Lower leg skin (tissue), 4 donors: ENCODE data around the gene FLNB. TPM values are rescaled to one million over a fixed set of nuclear protein-coding genes. Genes with fewer than 3 reads are reported as not detected.

Experiments used
- DNase-seq, 2 donors: peaks; one replicate each; pipeline ENCODE4 v3.0.0-alpha.2; 2019; ENCODE audit warnings: low spot score in 2 of 2
- H3K4me3 ChIP-seq: fragments of 200-600 bp; sonication (generic); 2 replicates; pipeline ENCODE4 v1.5.1; 2017; ENCODE audit warnings: mild to moderate bottlenecking, low read depth; ENCODE audit not compliant: poor library complexity, severe bottlenecking
- POLR2A ChIP-seq, 2 donors: fragments of 450-650 bp; IDR thresholded peaks; one replicate each; pipeline ENCODE4 v1.6.1; 2016 to 2017; ENCODE audit warnings: antibody characterized with exemption in 2 of 2, mild to moderate bottlenecking in 1 of 2, moderate library complexity in 1 of 2
- WGBS, 2 donors: methylation state at CpG; one replicate each; pipeline ENCODE4 v1.1.5; 2018; 5-methylcytosine and 5-hydroxymethylcytosine counted together
- intact Hi-C: fragments of 100-400 bp; cut with DNase I; formaldehyde crosslinking; loops from one replicate; pipeline ENCODE4 v1.15.0; 2023; ENCODE audit warnings: low total_unique reads
- total RNA-seq, 4 donors: library from RNA; depleted of rRNA; stranded (reverse); fragments of >200 nt; gene quantifications; one replicate each; pipeline ENCODE4 v1.1.0, GENCODE V29; 2016
- TF ChIP-seq, protein P1 (sequence below), 3 donors: fragments of 450-650 bp; IDR thresholded peaks; one replicate each; pipeline ENCODE4 v1.5.1; 2016; ENCODE audit warnings: antibody characterized with exemption in 3 of 3, mild to moderate bottlenecking in 3 of 3, moderate library complexity in 2 of 3

FLNB gene
- total RNA-seq, 4 donors from 2014 or later = 108 to 155 (median 128) TPM

DNA sequence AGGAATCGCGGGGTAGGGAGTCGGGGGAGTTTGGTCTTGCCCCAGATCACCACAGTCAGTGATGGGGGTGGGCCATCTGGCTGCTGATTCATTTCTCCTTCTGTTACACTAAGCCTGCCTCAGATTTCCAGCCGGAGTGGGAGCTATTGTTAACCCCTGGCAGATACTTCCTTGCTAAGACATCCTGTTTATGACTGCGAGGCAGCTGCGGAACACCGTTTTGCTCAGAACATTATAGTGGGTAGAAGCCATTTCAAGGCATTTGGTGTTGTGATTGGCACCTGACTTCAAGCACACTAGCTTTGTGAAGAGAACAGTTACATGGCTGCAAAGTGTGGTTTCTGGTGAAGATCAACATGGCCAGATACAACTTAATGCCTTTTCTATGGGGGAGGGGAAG is 73.8 kb downstream of the FLNB start:
- TF ChIP-seq, protein P1, sequence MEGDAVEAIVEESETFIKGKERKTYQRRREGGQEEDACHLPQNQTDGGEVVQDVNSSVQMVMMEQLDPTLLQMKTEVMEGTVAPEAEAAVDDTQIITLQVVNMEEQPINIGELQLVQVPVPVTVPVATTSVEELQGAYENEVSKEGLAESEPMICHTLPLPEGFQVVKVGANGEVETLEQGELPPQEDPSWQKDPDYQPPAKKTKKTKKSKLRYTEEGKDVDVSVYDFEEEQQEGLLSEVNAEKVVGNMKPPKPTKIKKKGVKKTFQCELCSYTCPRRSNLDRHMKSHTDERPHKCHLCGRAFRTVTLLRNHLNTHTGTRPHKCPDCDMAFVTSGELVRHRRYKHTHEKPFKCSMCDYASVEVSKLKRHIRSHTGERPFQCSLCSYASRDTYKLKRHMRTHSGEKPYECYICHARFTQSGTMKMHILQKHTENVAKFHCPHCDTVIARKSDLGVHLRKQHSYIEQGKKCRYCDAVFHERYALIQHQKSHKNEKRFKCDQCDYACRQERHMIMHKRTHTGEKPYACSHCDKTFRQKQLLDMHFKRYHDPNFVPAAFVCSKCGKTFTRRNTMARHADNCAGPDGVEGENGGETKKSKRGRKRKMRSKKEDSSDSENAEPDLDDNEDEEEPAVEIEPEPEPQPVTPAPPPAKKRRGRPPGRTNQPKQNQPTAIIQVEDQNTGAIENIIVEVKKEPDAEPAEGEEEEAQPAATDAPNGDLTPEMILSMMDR (IDR thresholded peaks at IDR 0.05) = no peak
- TF ChIP-seq POLR2A (IDR thresholded peaks at IDR 0.05) = no peak
- DNase-seq = no peak
- intact Hi-C loops = no loop called here
- WGBS, 2 donors = 68 to 72% methylated on average over 7 of the region's 7 CpGs
- H3K4me3 ChIP-seq = no peak overlapping the region

DNA sequence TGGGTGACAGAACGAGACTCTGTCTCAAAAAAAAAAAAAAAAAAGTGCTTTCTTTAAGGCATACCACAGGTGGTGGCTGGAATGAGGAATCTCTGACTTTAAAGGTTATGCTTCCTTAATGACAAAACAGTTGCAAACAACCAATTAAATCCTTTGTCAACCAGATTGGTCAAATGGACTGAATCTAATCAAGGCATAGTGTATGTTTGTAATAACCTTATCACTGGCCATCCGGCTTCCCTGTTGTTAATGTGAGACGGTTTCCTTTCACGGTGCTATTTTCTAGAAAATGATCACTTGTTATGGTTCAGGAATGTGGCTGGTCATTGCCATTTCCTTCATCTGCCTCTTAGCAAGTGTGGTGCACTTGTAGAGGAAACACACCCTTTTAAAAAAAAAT is 75.9 kb downstream of the FLNB start:
- H3K4me3 ChIP-seq = no peak overlapping the region
- TF ChIP-seq POLR2A (IDR thresholded peaks at IDR 0.05) = no peak
- TF ChIP-seq, protein P1 (IDR thresholded peaks at IDR 0.05) = no peak
- DNase-seq = no peak
- 75 to 77% methylated on average over 4 of the region's 4 CpGs for WGBS, 2 donors
- intact Hi-C loops = no loop called here

DNA sequence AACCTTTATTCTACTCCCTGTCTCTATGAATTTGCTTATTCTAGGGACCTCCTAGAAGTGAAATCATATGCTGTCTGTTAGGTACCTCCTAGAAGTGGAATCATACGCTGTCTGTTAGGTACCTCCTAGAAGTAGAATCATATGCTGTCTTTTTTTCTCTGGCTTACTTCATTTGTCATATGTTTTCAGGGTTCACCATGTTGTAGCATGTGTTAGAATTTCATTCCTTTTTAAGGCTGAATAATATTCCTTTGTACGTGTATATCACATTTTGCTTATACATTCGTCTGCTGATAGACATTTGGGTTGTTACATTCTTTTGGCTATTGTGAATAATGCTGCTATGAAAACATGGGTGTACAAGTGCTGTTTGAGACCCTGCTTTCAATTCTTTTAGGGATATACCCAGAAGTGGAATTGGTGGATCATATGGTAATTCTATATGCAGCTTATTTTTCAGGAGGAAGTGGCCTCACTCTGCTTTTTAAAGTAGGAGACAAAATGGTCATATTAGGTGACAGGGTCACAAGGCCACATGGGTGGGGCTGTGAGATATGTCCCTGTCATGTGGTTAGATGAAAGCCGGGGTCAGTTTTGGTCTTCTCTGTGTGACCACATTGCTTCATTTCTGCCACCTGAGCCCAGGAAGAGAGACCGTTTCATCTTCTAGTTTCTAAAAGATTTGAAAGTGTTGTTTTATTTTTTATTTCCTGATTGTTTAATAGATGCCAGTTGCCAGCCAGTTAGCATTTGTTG is 76.7 kb downstream of the FLNB start:
- 84 to 91% methylated on average over 5 of the region's 5 CpGs for WGBS, 2 donors
- intact Hi-C loops = no loop called here
- DNase-seq = no peak

DNA sequence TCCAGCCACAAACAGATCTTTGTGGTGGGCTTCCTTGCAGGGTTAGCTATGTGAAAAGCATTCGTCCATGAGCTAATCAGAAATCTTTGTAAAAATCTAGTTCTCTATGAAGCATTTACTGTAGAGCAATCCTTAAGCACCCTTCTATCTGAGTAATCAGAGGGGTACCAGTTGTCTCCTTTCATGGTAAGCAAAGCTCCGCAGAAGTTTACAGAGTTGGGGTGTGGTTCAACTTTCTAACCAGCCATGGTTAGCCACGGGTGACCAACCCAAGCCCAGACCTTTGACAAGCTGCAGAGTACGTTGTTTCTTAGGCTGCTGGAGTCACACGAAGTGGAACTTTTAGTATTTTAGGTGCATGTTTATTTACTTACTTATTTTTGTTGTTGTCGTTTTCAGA is 77.4 kb downstream of the FLNB start:
- intact Hi-C loops = no loop called here
- DNase-seq = no peak
- no peak for TF ChIP-seq POLR2A (IDR thresholded peaks at IDR 0.05)
- TF ChIP-seq, protein P1 (IDR thresholded peaks at IDR 0.05) = no peak
- WGBS, 2 donors = 72 to 84% methylated on average over 6 of the region's 6 CpGs
- H3K4me3 ChIP-seq = no peak overlapping the region

More for the DNA sequence above, 76.7 kb downstream of the FLNB start:
- TF ChIP-seq, protein P1 (IDR thresholded peaks at IDR 0.05) = no peak
- TF ChIP-seq POLR2A (IDR thresholded peaks at IDR 0.05) = no peak
- H3K4me3 ChIP-seq = no peak overlapping the region

DNA sequence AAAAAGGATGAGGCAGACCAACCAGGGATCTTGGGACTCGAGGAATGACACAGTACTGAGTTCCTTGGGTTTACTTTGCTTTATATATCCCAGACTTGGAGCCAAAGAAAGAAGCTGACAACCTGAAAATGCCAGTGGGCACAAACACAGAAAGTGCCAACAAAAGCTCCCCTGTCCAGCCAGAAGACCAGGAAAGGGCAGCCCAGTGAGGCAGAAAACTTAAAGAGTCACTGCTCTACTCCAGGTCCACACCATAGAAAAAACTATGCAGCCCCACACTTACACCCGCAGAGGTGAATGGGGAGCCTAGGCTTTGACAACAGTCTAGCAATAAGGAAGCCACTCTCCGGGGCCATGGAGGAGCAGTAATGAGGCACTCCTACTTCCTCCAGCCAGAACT is 80.3 kb downstream of the FLNB start:
- 74 to 93% methylated on average over 3 of the region's 3 CpGs for WGBS, 2 donors
- intact Hi-C loops = no loop called here
- H3K4me3 ChIP-seq = no peak overlapping the region
- no peak for DNase-seq
- TF ChIP-seq POLR2A (IDR thresholded peaks at IDR 0.05) = no peak
- TF ChIP-seq, protein P1 (IDR thresholded peaks at IDR 0.05) = no peak

DNA sequence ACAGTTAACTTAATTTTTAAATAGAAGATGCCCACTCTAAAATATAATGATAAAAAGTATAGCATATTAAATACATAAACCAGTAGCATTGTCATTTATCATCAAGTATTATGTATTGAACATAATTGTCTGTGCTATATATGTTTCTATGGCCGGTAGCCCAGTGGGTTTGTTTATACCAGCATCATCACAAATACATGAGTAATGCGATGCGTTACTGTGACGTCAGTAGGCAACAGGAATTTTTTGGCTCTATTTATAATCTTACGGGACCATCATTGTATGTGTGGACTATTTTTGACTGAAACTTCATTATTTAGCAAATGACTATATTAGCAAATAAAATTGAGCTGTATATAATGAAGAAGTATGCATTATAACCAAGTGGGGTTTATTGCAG is 82.1 kb downstream of the FLNB start:
- 90 to 94% methylated on average over 5 of the region's 5 CpGs for WGBS, 2 donors
- no peak for DNase-seq
- intact Hi-C loops = no loop called here
- no peak overlapping the region for H3K4me3 ChIP-seq
- no peak for TF ChIP-seq POLR2A (IDR thresholded peaks at IDR 0.05)
- TF ChIP-seq, protein P1 (IDR thresholded peaks at IDR 0.05) = no peak
